Glomerular endothelial cell (primary cell): ENCODE data around the gene HOXA10. TPM values are rescaled to one million over a fixed set of nuclear protein-coding genes. Genes with fewer than 3 reads are reported as not detected.

ENCODE experiments used
- total RNA-seq: library from RNA; depleted of rRNA; stranded (reverse); fragments of >200 nt; gene quantifications from 2 replicates; pipeline ENCODE4 v1.2.3, GENCODE V29; 2015

HOXA10 gene
- total RNA-seq, 1 donor from 2014 or later = 8.1 TPM

Other genes with a start within 250 kb of the HOXA10 start
- 2.5 and 5.5 TPM in 2 replicates for gene HOXA1, start 78.3 kb downstream of the HOXA10 start, total RNA-seq
- 0.24 and 0.82 TPM in 2 replicates for gene HOXA2, start 71.6 kb downstream of the HOXA10 start, total RNA-seq
- 3.8 and 6.8 TPM in 2 replicates for gene HOXA4, start 43.6 kb downstream of the HOXA10 start, total RNA-seq
- 23.5 and 34.5 TPM in 2 replicates for gene HOXA5, start 30.6 kb downstream of the HOXA10 start, total RNA-seq
- 0.19 and 3.9 TPM in 2 replicates for gene HOXA6, start 26.5 kb downstream of the HOXA10 start, total RNA-seq
- gene HOXA3, start 21.7 kb downstream of the HOXA10 start, total RNA-seq = 5.5 and 6.1 TPM in 2 replicates
- gene HOXA7, start 17.6 kb downstream of the HOXA10 start, total RNA-seq = 12.5 and 17.7 TPM in 2 replicates
- gene HOXA9, start 8.8 kb downstream of the HOXA10 start, total RNA-seq = 14.8 and 36.1 TPM in 2 replicates
- 2.0 and 5.0 TPM in 2 replicates for gene HOXA11, start 10.9 kb upstream of the HOXA10 start, total RNA-seq
- gene HOXA13, start 25.8 kb upstream of the HOXA10 start, total RNA-seq = not detected in 2 replicates
- not detected in 2 replicates for gene EVX1, start 68.5 kb upstream of the HOXA10 start, total RNA-seq